22Rv1 (cell line): ENCODE data around the gene OR4K13.

Experiments
- H3K27ac ChIP-seq: fragments of 450-650 bp; 2 replicates; pipeline ENCODE4 v1.5.1; 2017
- CTCF ChIP-seq: fragments of 450-650 bp; IDR thresholded peaks from 2 replicates; pipeline ENCODE4 v1.5.1; 2017; ENCODE audit warnings: mild to moderate bottlenecking
- ZFX ChIP-seq: fragments of 450-650 bp; IDR thresholded peaks from 2 replicates; pipeline ENCODE4 v1.6.1; 2017; ENCODE audit warnings: antibody characterized with exemption, borderline replicate concordance

The OR4K13 gene

GRCh38 chr14:20008156-20008555 lies 27.7 kb downstream of the OR4K13 start:
- TF ChIP-seq ZFX (no peak), CTCF (no peak)
- H3K27ac ChIP-seq = no peak overlapping the region

- H3K27ac ChIP-seq = no peak overlapping the region
- TF ChIP-seq ZFX (no peak), CTCF (no peak)
These were observed 33.5 kb downstream of the OR4K13 start for GRCh38 chr14:20002319-20002718.

- no peak for TF ChIP-seq CTCF
- TF ChIP-seq ZFX = no peak
- no peak within 1 kb of the TSS for H3K27ac ChIP-seq
These were observed 34.0 kb downstream of the OR4K13 start, which contains the start of gene OR4Q2 for GRCh38 chr14:20001863-20002262. OR4Q2 (plus strand) TSS chr14:20002163.

DNA sequence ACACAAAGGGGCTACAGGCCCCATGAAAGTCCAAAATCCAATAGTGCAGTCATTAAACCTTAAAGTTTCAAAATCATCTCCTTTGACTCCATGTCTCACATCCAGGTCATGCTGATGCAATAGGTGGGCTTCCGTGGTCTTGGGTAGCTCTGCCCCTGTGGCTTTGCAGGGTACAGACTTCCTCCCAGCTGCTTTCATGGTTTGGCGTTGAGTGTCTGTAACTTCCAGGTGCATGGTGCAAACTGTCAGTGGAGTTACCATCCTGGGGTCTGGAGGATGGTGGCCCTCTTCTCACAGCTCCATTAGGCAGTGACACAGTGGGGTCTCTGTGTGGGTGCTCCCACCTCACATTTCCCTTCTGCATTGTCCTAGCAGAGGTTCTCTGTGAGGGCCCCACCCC lies 42.4 kb downstream of the OR4K13 start:
- no peak overlapping the region for H3K27ac ChIP-seq
- TF ChIP-seq CTCF = no peak
- TF ChIP-seq ZFX = no peak
